KMS-11 (cell line): ENCODE data around the gene MAP1S.

Experiments
- H2AFZ ChIP-seq: fragments of 200-600 bp; sonication (generic); 2 replicates; pipeline ENCODE4 v1.6.1; 2016; ENCODE audit warnings: antibody characterized with exemption, mixed run types, low read depth
- H3K27ac ChIP-seq: fragments of 200-600 bp; sonication (generic); 2 replicates; pipeline ENCODE4 v1.6.1; 2016; ENCODE audit warnings: mild to moderate bottlenecking, mixed run types
- H3K27me3 ChIP-seq: fragments of 200-600 bp; sonication (generic); 2 replicates; pipeline ENCODE4 v1.6.1; 2017; ENCODE audit warnings: mild to moderate bottlenecking, low read depth, mixed run types, moderate library complexity; ENCODE audit not compliant: insufficient read depth
- H3K36me3 ChIP-seq: fragments of 200-600 bp; sonication (generic); 2 replicates; pipeline ENCODE4 v1.6.1; 2017; ENCODE audit warnings: mild to moderate bottlenecking, mixed run types; ENCODE audit not compliant: insufficient read depth
- H3K4me1 ChIP-seq: fragments of 200-600 bp; sonication (generic); 2 replicates; pipeline ENCODE4 v1.6.1; 2016; ENCODE audit warnings: mild to moderate bottlenecking, low read depth, mixed run types; ENCODE audit not compliant: poor library complexity, severe bottlenecking
- H3K4me2 ChIP-seq: fragments of 200-600 bp; sonication (generic); 2 replicates; pipeline ENCODE4 v1.7.0; 2016; ENCODE audit warnings: mild to moderate bottlenecking, mixed run types
- H3K4me3 ChIP-seq: fragments of 200-600 bp; sonication (generic); IDR thresholded peaks from 2 replicates; pipeline ENCODE4 v1.6.1; 2017; ENCODE audit warnings: low read depth, low read length, mixed read lengths; ENCODE audit not compliant: insufficient read depth
- H3K79me2 ChIP-seq: fragments of 200-600 bp; sonication (generic); 2 replicates; pipeline ENCODE4 v1.6.1; 2016; ENCODE audit warnings: low read depth, mixed run types; ENCODE audit not compliant: insufficient read depth
- H3K9ac ChIP-seq: fragments of 200-600 bp; sonication (generic); 2 replicates; pipeline ENCODE4 v1.6.1; 2016; ENCODE audit warnings: mild to moderate bottlenecking, mixed run types
- H4K20me1 ChIP-seq: fragments of 200-600 bp; sonication (generic); 2 replicates; pipeline ENCODE4 v1.6.1; 2016; ENCODE audit warnings: mild to moderate bottlenecking, mixed run types; ENCODE audit not compliant: insufficient read depth
- TF ChIP-seq, protein P1 (sequence below): fragments of 200-600 bp; sonication (generic); conservative IDR thresholded peaks from 2 replicates; pipeline ENCODE4 v1.6.1; 2017; ENCODE audit warnings: low read depth, mild to moderate bottlenecking, antibody characterized with exemption, low read length, moderate library complexity, mixed read lengths

Gene MAP1S

DNA sequence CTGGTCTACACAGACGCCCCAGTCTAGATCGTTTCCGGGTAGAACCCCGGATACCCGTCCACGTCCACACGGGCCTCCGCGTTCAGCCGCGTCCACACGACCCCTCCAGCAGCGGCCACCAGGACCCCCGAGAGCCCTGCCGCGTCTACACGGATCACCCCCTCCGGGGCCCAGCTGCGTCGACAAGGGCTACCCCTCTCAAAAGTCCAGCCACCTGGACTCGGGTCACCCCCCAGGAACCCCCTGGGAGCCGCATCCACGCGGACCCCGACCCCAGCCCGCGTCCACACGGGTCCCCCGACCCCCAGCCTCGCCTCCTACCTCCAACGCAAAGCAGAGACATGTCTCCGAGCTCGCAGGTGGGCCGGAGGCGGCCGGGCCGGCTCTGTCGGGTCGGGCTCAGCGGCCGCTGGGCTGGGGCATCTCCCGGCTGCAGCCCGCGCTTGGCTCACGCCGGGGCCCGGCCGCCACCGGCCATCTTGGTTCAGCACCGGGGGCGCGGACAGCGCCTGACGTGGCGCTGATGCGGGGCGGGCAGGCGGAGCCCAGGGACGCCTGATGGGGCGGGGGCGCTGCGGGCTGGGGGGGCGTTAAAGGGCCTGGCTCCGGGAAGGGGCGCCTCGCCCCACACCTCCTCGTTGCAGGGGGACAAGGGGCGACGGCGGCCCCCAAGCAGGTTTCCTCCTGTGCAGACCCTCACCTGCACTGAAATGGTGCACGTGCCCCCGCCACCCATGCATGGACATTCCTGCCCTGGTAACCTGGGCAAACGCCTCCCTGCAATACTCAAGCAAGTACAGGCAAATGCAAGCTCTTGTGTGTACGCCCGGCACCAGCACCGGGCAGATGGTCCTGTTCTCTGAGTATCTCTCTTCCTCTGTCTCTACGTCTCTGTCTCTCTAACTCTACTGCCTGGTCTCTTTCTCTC is 31.2 kb upstream of the MAP1S start, which contains the start of gene UNC13A:
Gene UNC13A, minus strand, starts transcription at position 498 of the 928 bp plus-strand sequence. Its CDS starts 155 bp downstream, at position 343.
- H3K36me3 ChIP-seq: no peaks in the 10 kb centered on the region
- H2AFZ ChIP-seq: no peak within 1 kb of the TSS
- H3K27ac ChIP-seq: no peak within 1 kb of the TSS
- no peak within 1 kb of the TSS for H3K4me2 ChIP-seq
- no peak within 1 kb of the TSS for H3K4me3 ChIP-seq
- no peaks in the 10 kb centered on the region for H3K4me1 ChIP-seq
- no peaks in the 10 kb centered on the region for H4K20me1 ChIP-seq
- H3K79me2 ChIP-seq: no peaks in the 10 kb centered on the region
- no peak within 1 kb of the TSS for H3K9ac ChIP-seq
- TF ChIP-seq, protein P1, sequence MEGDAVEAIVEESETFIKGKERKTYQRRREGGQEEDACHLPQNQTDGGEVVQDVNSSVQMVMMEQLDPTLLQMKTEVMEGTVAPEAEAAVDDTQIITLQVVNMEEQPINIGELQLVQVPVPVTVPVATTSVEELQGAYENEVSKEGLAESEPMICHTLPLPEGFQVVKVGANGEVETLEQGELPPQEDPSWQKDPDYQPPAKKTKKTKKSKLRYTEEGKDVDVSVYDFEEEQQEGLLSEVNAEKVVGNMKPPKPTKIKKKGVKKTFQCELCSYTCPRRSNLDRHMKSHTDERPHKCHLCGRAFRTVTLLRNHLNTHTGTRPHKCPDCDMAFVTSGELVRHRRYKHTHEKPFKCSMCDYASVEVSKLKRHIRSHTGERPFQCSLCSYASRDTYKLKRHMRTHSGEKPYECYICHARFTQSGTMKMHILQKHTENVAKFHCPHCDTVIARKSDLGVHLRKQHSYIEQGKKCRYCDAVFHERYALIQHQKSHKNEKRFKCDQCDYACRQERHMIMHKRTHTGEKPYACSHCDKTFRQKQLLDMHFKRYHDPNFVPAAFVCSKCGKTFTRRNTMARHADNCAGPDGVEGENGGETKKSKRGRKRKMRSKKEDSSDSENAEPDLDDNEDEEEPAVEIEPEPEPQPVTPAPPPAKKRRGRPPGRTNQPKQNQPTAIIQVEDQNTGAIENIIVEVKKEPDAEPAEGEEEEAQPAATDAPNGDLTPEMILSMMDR: no peak
- H3K27me3 ChIP-seq: peaks cover 77% of the 10 kb centered on the region

DNA sequence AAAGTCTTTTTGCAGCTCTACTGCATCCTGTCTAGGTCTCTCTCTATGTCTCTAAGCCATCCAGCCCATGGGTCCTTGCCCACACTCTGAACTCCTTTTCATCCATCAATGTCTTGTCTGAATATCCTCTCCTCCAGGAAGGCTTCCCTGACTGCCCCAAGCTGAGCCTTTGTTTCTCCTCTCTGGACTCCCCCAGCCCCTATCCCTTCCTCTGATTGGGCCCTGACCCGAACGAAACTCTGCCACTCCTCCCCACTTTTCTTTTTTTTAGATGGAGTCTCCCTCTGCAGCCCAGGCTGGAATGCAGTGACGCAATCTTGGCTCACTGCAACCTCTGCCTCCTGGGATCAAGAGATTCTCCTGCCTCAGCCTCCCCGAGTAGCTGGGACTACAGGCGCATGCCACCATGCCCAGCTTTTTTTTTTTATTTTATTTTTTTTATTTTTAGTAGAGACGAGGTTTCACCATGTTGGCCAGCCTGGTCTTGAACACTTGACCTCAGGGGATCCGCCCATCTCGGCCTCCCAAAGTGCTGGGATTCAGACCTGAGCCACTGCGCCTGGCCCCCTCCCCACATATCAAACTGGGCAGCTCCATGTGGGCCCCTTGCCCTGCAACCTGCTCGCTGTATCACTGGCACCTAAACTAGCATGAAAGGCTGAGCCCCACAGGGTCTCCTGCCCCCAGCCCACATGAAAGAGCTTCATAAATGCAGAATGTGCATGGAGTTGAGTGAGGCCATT is 30.3 kb upstream of the MAP1S start:
- Histone ChIP-seq H4K20me1 (no peaks in the 10 kb centered on the region), H3K4me3 (no peak overlapping the region), H3K4me1 (no peaks in the 10 kb centered on the region), H3K27ac (no peak overlapping the region), H3K9ac (no peak overlapping the region), H3K79me2 (no peaks in the 10 kb centered on the region), H3K4me2 (no peak overlapping the region), H3K27me3 (peaks cover 77% of the 10 kb centered on the region), H3K36me3 (no peaks in the 10 kb centered on the region), H2AFZ (no peak overlapping the region)
- TF ChIP-seq, protein P1: no peak

DNA sequence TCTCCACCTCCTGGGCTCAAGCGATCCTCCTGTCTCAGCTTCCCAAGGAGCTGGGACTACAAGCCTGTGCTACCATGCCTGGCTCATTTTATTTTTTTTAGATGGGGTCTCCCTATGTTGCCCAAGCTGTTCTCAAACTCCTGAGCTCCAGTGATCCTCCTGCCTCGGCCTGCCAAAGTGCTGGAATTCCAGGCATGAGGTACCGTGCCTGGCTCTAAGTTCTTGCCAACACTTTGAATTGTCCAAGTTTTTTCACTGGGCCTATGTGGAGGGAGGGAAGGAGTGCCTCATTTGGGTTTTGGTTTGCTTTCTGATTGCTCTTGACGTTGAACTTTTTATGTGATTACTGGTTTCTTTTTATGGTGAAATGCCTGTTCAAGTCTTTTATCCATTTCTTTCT is 26.7 kb upstream of the MAP1S start:
- Histone ChIP-seq H3K27me3 (peaks cover 80% of the 10 kb centered on the region), H3K27ac (no peak overlapping the region), H3K4me2 (no peak overlapping the region), H3K36me3 (no peaks in the 10 kb centered on the region), H3K4me1 (no peaks in the 10 kb centered on the region), H4K20me1 (no peaks in the 10 kb centered on the region), H3K9ac (no peak overlapping the region), H2AFZ (no peak overlapping the region), H3K79me2 (no peaks in the 10 kb centered on the region), H3K4me3 (no peak overlapping the region)
- TF ChIP-seq, protein P1: no peak

DNA sequence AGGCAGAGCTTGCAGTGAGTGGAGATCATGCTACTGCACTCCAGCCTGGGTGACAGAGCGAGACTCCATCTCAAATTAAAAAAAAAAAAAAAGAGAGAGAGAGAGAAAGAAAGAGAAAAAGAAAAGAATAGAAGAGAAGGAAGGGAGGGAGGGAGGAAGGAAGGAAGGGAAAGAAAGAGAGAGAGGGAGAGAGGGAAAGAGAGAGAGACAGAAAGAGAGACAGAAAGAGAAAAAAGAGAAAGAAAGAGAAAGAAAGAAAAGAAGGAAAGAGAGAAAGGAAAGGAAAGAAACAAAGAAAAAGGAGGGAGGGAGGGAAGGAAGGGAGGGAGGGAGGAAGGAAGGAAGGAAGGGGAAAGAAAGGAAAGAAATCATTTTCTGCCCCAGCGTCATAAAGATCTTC is 24.1 kb upstream of the MAP1S start:
- Histone ChIP-seq H3K27ac (no peak overlapping the region), H3K4me3 (no peak overlapping the region), H2AFZ (no peak overlapping the region), H4K20me1 (no peaks in the 10 kb centered on the region), H3K4me2 (no peak overlapping the region), H3K27me3 (peaks cover 80% of the 10 kb centered on the region), H3K9ac (no peak overlapping the region), H3K79me2 (no peaks in the 10 kb centered on the region), H3K4me1 (no peaks in the 10 kb centered on the region), H3K36me3 (no peaks in the 10 kb centered on the region)
- TF ChIP-seq, protein P1: no peak
